Duodenal mucosa (tissue), 2 donors: ENCODE measurements around the gene TRIP10.
"Not testable (repeated sequence)": the region's sequence is repeated elsewhere in the genome, so short reads cannot be mapped to it uniquely, and the experiment has no call there.

ENCODE experiments used
- H3K27ac ChIP-seq: one replicate; pipeline ENCODE4 v1.7.0; 2013; ENCODE audit warnings: low read depth, low read length
- H3K27me3 ChIP-seq, 2 donors: one replicate each; pipeline ENCODE4 v1.7.0; 2013; ENCODE audit warnings: low read length in 2 of 2, control low read depth in 1 of 2; ENCODE audit not compliant: insufficient read depth in 2 of 2, control insufficient read depth in 1 of 2
- H3K36me3 ChIP-seq, 2 donors: one replicate each; pipeline ENCODE4 v1.7.0; 2013; ENCODE audit warnings: low read length in 2 of 2, control low read depth in 1 of 2; ENCODE audit not compliant: insufficient read depth in 2 of 2, control insufficient read depth in 1 of 2
- H3K4me1 ChIP-seq, 2 donors: one replicate each; pipeline ENCODE4 v1.7.0; 2013; ENCODE audit warnings: low read length in 2 of 2, control low read depth in 1 of 2; ENCODE audit not compliant: insufficient read depth in 2 of 2, control insufficient read depth in 1 of 2
- H3K4me3 ChIP-seq, 2 donors: one replicate each; pipeline ENCODE4 v1.7.0; 2013; ENCODE audit warnings: low read length in 2 of 2, low read depth in 1 of 2
- H3K9ac ChIP-seq, 2 donors: one replicate each; pipeline ENCODE4 v1.7.0; 2013; ENCODE audit warnings: low read length in 2 of 2, low read depth in 1 of 2
- H3K9me3 ChIP-seq, 2 donors: one replicate each; pipeline ENCODE4 v1.7.0; 2013; ENCODE audit warnings: low read length in 2 of 2, control low read depth in 1 of 2; ENCODE audit not compliant: control insufficient read depth in 1 of 2

The TRIP10 gene

GRCh38 chr19:6754136-6754535, 14.7 kb downstream of the TRIP10 start:
- Histone ChIP-seq H3K27me3 (no peaks in the 10 kb centered on the region), H3K9ac (no peak overlapping the region), H3K4me3 (no peak overlapping the region), H3K4me1 (peaks cover 6 to 7% of the 10 kb centered on the region in 2 donors), H3K36me3 (peaks cover 0 to 38% of the 10 kb centered on the region in 2 donors), H3K9me3 (no peaks in the 10 kb centered on the region), H3K27ac (no peak overlapping the region)

GRCh38 chr19:6754653-6755463, 15.4 kb downstream of the TRIP10 start:
- peaks cover 6 to 7% of the 10 kb centered on the region in 2 donors for H3K4me1 ChIP-seq
- H3K36me3 ChIP-seq: peaks cover 0 to 38% of the 10 kb centered on the region in 2 donors
- no peak overlapping the region for H3K9ac ChIP-seq
- no peak overlapping the region for H3K27ac ChIP-seq
- H3K27me3 ChIP-seq: no peaks in the 10 kb centered on the region
- H3K4me3 ChIP-seq: no peak overlapping the region
- no peaks in the 10 kb centered on the region for H3K9me3 ChIP-seq

- Histone ChIP-seq H3K27me3 (no peaks in the 10 kb centered on the region), H3K36me3 (peaks cover 0 to 23% of the 10 kb centered on the region in 2 donors), H3K4me3 (no peak overlapping the region)
Observed at GRCh38 chr19:6760606-6761005, 21.1 kb downstream of the TRIP10 start.

GRCh38 chr19:6761053-6761676, 21.7 kb downstream of the TRIP10 start:
- no peak overlapping the region for H3K4me3 ChIP-seq
- H3K9me3 ChIP-seq: no peaks in the 10 kb centered on the region
- no peaks in the 10 kb centered on the region for H3K27me3 ChIP-seq
- peaks cover 0 to 23% of the 10 kb centered on the region in 2 donors for H3K36me3 ChIP-seq
- H3K9ac ChIP-seq: no peak overlapping the region
- H3K27ac ChIP-seq: no peak overlapping the region
- peaks cover 6 to 10% of the 10 kb centered on the region in 2 donors for H3K4me1 ChIP-seq

More at GRCh38 chr19:6760606-6761005, 21.1 kb downstream of the TRIP10 start:
- Histone ChIP-seq H3K9me3 (no peaks in the 10 kb centered on the region), H3K9ac (no peak overlapping the region), H3K27ac (no peak overlapping the region), H3K4me1 (peaks cover under 1 to 6% of the 10 kb centered on the region in 2 donors)

- H3K9me3 ChIP-seq, H3K27ac ChIP-seq, H3K9ac ChIP-seq, H3K4me3 ChIP-seq, H3K27me3 ChIP-seq: not testable (repeated sequence)
- H3K36me3 ChIP-seq: peaks cover 0 to 23% of the 10 kb centered on the region in 2 donors
- peaks cover 10 to 16% of the 10 kb centered on the region in 2 donors for H3K4me1 ChIP-seq
Observed at GRCh38 chr19:6762253-6762797, 22.8 kb downstream of the TRIP10 start.

GRCh38 chr19:6765738-6766356, 26.4 kb downstream of the TRIP10 start:
- H3K9ac ChIP-seq: peak overlapping the region; percentile 89 to 91
- peaks cover 16 to 17% of the 10 kb centered on the region in 2 donors for H3K4me1 ChIP-seq
- no peaks in the 10 kb centered on the region for H3K9me3 ChIP-seq
- peaks cover 0 to 8% of the 10 kb centered on the region in 2 donors for H3K36me3 ChIP-seq
- peak overlapping the region; percentile 77 to 82 for H3K4me3 ChIP-seq
- no peaks in the 10 kb centered on the region for H3K27me3 ChIP-seq
- H3K27ac ChIP-seq: peak overlapping the region; percentile 92

GRCh38 chr19:6766357-6767080, 27.0 kb downstream of the TRIP10 start:
- H3K27me3 ChIP-seq: no peaks in the 10 kb centered on the region
- peak overlapping the region; percentile 89 to 91 for H3K9ac ChIP-seq
- H3K9me3 ChIP-seq: no peaks in the 10 kb centered on the region

GRCh38 chr19:6767081-6767356, 27.5 kb downstream of the TRIP10 start:
- peak overlapping the region; percentile 92 for H3K27ac ChIP-seq
- H3K4me3 ChIP-seq: peak overlapping the region; percentile 77 to 82
- H3K36me3 ChIP-seq: peaks cover 0 to 3% of the 10 kb centered on the region in 2 donors
- peaks cover 16 to 19% of the 10 kb centered on the region in 2 donors for H3K4me1 ChIP-seq
- no peaks in the 10 kb centered on the region for H3K9me3 ChIP-seq
- peak overlapping the region; percentile 89 to 91 for H3K9ac ChIP-seq
- H3K27me3 ChIP-seq: no peaks in the 10 kb centered on the region

More at GRCh38 chr19:6766357-6767080, 27.0 kb downstream of the TRIP10 start:
- Histone ChIP-seq H3K4me3 (peak overlapping the region; percentile 77 to 82), H3K27ac (peak overlapping the region; percentile 92), H3K4me1 (peaks cover 16 to 17% of the 10 kb centered on the region in 2 donors), H3K36me3 (peaks cover 0 to 3% of the 10 kb centered on the region in 2 donors)

- Histone ChIP-seq H3K4me3 (peak within 1 kb of the TSS; percentile 77 to 82), H3K9me3 (no peaks in the 10 kb centered on the region), H3K36me3 (peaks cover 0 to 3% of the 10 kb centered on the region in 2 donors), H3K4me1 (peaks cover 16 to 22% of the 10 kb centered on the region in 2 donors), H3K27me3 (no peaks in the 10 kb centered on the region), H3K27ac (peak within 1 kb of the TSS; percentile 92), H3K9ac (peak within 1 kb of the TSS; percentile 89 to 91)
Observed at GRCh38 chr19:6767357-6768235, 28.1 kb downstream of the TRIP10 start, which contains the start of gene SH2D3A. Gene SH2D3A, minus strand, starts transcription at chr19:6767435. Its CDS starts 3,687 bp downstream, at chr19:6763748.
